NT2/D1 (cell line): ENCODE results near the gene RALGPS1.

Experiments
- YY1 ChIP-seq: IDR thresholded peaks from 2 replicates; pipeline ENCODE4 v1.6.1; 2011; ENCODE audit not compliant: insufficient read length, insufficient read depth
- ZNF274 ChIP-seq: IDR thresholded peaks from 2 replicates; pipeline ENCODE4 v1.6.1; 2011; ENCODE audit warnings: mild to moderate bottlenecking, low read depth, low read length

DNA sequence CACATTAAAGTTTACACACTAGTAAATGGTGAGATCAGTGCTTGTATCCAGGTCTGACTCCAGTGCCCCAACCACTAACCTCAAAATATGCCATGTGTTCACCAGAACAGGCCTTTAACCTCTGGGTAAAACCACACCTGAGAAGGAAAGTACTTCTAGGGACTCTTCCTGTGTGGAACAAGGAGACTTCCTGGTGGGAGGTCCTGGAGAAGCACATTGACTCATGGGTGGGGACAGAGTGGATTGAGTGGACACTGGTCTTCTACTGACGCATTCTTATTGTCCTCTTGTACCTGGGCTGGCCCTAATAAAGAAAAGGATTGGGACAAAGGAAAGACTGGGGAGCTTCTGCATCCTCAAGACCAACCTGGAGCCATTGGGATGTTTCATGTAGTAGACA, 164.4 kb downstream of the RALGPS1 start:
- TF ChIP-seq YY1 (no peak), ZNF274 (no peak)
